Hepatocyte (in vitro differentiated cells): ENCODE data around the gene SCN2A.

Experiments used
- CTCF ChIP-seq: fragments of 200-600 bp; sonication (generic); IDR thresholded peaks from 2 replicates; pipeline ENCODE4 v1.5.1; 2016; ENCODE audit warnings: antibody characterized with exemption, mild to moderate bottlenecking; ENCODE audit not compliant: poor library complexity
- EZH2 ChIP-seq: fragments of 200-600 bp; sonication (generic); IDR thresholded peaks from 2 replicates; pipeline ENCODE4 v1.6.1; 2016; ENCODE audit warnings: antibody characterized with exemption, mild to moderate bottlenecking, borderline replicate concordance
- EZH2phosphoT487 ChIP-seq: fragments of 200-600 bp; sonication (generic); IDR thresholded peaks from one replicate; pipeline ENCODE4 v1.6.1; 2018; ENCODE audit warnings: antibody characterized with exemption, mild to moderate bottlenecking, low read depth, moderate library complexity; ENCODE audit not compliant: unreplicated experiment, severe bottlenecking

- TF ChIP-seq CTCF: no peak
- TF ChIP-seq EZH2: no peak
- TF ChIP-seq EZH2phosphoT487: no peak
These were observed 186.3 kb downstream of the SCN2A start for GRCh38 chr2:165425556-165425955.
